Jurkat, Clone E6-1 (cell line): ENCODE results near the gene CPT1A.

Source experiments
- DNase-seq: peaks from one replicate; pipeline ENCODE4 v3.0.0-alpha.2; 2011; ENCODE audit warnings: low read depth, low spot score
- H3K4me3 ChIP-seq: 2 replicates; pipeline ENCODE4 v1.5.1; 2011; ENCODE audit warnings: mild to moderate bottlenecking, low read length, control low read depth, moderate library complexity

The CPT1A gene

GRCh38 chr11:68855205-68855981 is 13.7 kb upstream of the CPT1A start:
- H3K4me3 ChIP-seq: no peak overlapping the region
- no peak for DNase-seq

GRCh38 chr11:68854273-68854958 is 12.7 kb upstream of the CPT1A start:
- H3K4me3 ChIP-seq: no peak overlapping the region
- no peak for DNase-seq

- DNase-seq: no peak
Measured at GRCh38 chr11:68852628-68853027, 10.9 kb upstream of the CPT1A start.

GRCh38 chr11:68848429-68848828 is 6.7 kb upstream of the CPT1A start:
- no peak for DNase-seq
- no peak overlapping the region for H3K4me3 ChIP-seq

More at GRCh38 chr11:68852628-68853027, 10.9 kb upstream of the CPT1A start:
- no peak overlapping the region for H3K4me3 ChIP-seq

GRCh38 chr11:68847395-68847794 is 5.7 kb upstream of the CPT1A start:
- no peak overlapping the region for H3K4me3 ChIP-seq
- no peak for DNase-seq

- no peak overlapping the region for H3K4me3 ChIP-seq
- no peak for DNase-seq
Measured at GRCh38 chr11:68845351-68846002, 3.8 kb upstream of the CPT1A start.

GRCh38 chr11:68844801-68845200 is 3.1 kb upstream of the CPT1A start:
- H3K4me3 ChIP-seq: no peak overlapping the region
- DNase-seq: no peak

- peak overlapping the region; percentile 48 for H3K4me3 ChIP-seq
- DNase-seq: no peak
Measured at GRCh38 chr11:68844376-68844775, 2.7 kb upstream of the CPT1A start.

- peak; percentile 26 for DNase-seq
- peak overlapping the region; percentile 48 for H3K4me3 ChIP-seq
Measured at GRCh38 chr11:68843703-68844312, 2.1 kb upstream of the CPT1A start.

- peak overlapping the region; percentile 48 for H3K4me3 ChIP-seq
- peak; percentile 45 for DNase-seq
Measured at GRCh38 chr11:68843052-68843561, 1.4 kb upstream of the CPT1A start.

- peak overlapping the region; percentile 51 for H3K4me3 ChIP-seq
Measured at GRCh38 chr11:68842427-68843051, 823 bp upstream of the CPT1A start.

GRCh38 chr11:68840661-68841653 is 759 bp downstream of the CPT1A start:
- H3K4me3 ChIP-seq: peak overlapping the region; percentile 85
- no peak for DNase-seq

More at GRCh38 chr11:68842427-68843051, 823 bp upstream of the CPT1A start:
- DNase-seq: no peak

GRCh38 chr11:68839911-68840641 is 1.6 kb downstream of the CPT1A start:
- peak overlapping the region; percentile 85 for H3K4me3 ChIP-seq
- DNase-seq: peak; percentile 57

GRCh38 chr11:68839054-68839865 is 2.5 kb downstream of the CPT1A start:
- H3K4me3 ChIP-seq: peak overlapping the region; percentile 85
- peak; percentile 91 for DNase-seq

- no peak for DNase-seq
- H3K4me3 ChIP-seq: peak overlapping the region; percentile 85
Measured at GRCh38 chr11:68838572-68838964, 3.1 kb downstream of the CPT1A start.
